HepG2 (cell line): ENCODE data around the gene PRAMEF5. TPM values are rescaled to one million over a fixed set of nuclear protein-coding genes. Genes with fewer than 3 reads are reported as not detected.

Source experiments
- polyA plus RNA-seq, 8 experiments: library from polyadenylated mRNA; depleted of rRNA in 3 of 8; stranded (reverse) in 7 of 8; unstranded in 1 of 8; fragments of >200 nt; fragmentation: Illumina TruSeq in 4 of 8; extraction: Trizol in 4 of 8; gene quantifications; 2 replicates each; pipeline versions ENCODE4 v1.2.1 to v1.2.3, GENCODE V29; 2011 to 2016; ENCODE audit warnings: low read depth in 4 of 8, missing spikeins in 1 of 8, mixed read lengths in 1 of 8; ENCODE audit not compliant: insufficient read depth in 1 of 8
- small RNA-seq, 3 experiments: library from RNA; depleted of rRNA; stranded (forward); fragments of <200 nt; gene quantifications; one replicate each; pipeline ENCODE3, GENCODE V24; 2012; ENCODE audit warnings: low read depth in 2 of 3, low replicate concordance in 1 of 3; ENCODE audit not compliant: insufficient read length in 3 of 3, insufficient read depth in 2 of 3
- total RNA-seq, 5 experiments: library from RNA; depleted of rRNA; stranded (reverse); fragments of >200 nt; fragmentation: Illumina TruSeq; extraction: Trizol; gene quantifications; 2 replicates each; pipeline ENCODE4 v1.2.3, GENCODE V29; 2016; ENCODE audit warnings: low read depth in 1 of 5

Gene PRAMEF5
- total and polyA plus RNA-seq, 2 of the 13 experiments (the other 11 are each of a cell fraction or from before 2014, with no cell fraction given): not detected

Small RNA genes within 50 kb of the gene (small RNA-seq; reads per million reads assigned to genes)
- 0 reads per million in 3 experiments for gene RNU6-771P

Other genes starting within 250 kb of the PRAMEF5 start
- not detected in 2 replicates for gene PRAMEF27, start 197.6 kb upstream of the PRAMEF5 start, total RNA-seq (2016; rRNA removed; fragmentation: Illumina TruSeq; extraction: Trizol)
- gene PRAMEF27, start 197.6 kb upstream of the PRAMEF5 start, polyA plus RNA-seq (2011; rRNA removed): not detected in 2 replicates
- gene HNRNPCL3, start 193.4 kb upstream of the PRAMEF5 start, total RNA-seq (2016; rRNA removed; fragmentation: Illumina TruSeq; extraction: Trizol): not detected in 2 replicates
- not detected in 2 replicates for gene HNRNPCL3, start 193.4 kb upstream of the PRAMEF5 start, polyA plus RNA-seq (2011; rRNA removed)
- not detected in 2 replicates for gene PRAMEF25, start 183.4 kb upstream of the PRAMEF5 start, total RNA-seq (2016; rRNA removed; fragmentation: Illumina TruSeq; extraction: Trizol)
- not detected in 2 replicates for gene PRAMEF25, start 183.4 kb upstream of the PRAMEF5 start, polyA plus RNA-seq (2011; rRNA removed)
- not detected in 2 replicates for gene HNRNPCL2, start 137.3 kb upstream of the PRAMEF5 start, total RNA-seq (2016; rRNA removed; fragmentation: Illumina TruSeq; extraction: Trizol)
- not detected in 2 replicates for gene HNRNPCL2, start 137.3 kb upstream of the PRAMEF5 start, polyA plus RNA-seq (2011; rRNA removed)
- not detected in 2 replicates for gene PRAMEF26, start 98.2 kb upstream of the PRAMEF5 start, total RNA-seq (2016; rRNA removed; fragmentation: Illumina TruSeq; extraction: Trizol)
- gene PRAMEF26, start 98.2 kb upstream of the PRAMEF5 start, polyA plus RNA-seq (2011; rRNA removed): not detected in 2 replicates
- gene HNRNPCL4, start 88.6 kb upstream of the PRAMEF5 start, total RNA-seq (2016; rRNA removed; fragmentation: Illumina TruSeq; extraction: Trizol): not detected in 2 replicates
- not detected in 2 replicates for gene HNRNPCL4, start 88.6 kb upstream of the PRAMEF5 start, polyA plus RNA-seq (2011; rRNA removed)
- gene PRAMEF9, start 82.3 kb upstream of the PRAMEF5 start, total RNA-seq (2016; rRNA removed; fragmentation: Illumina TruSeq; extraction: Trizol): not detected in 2 replicates
- not detected in 2 replicates for gene PRAMEF9, start 82.3 kb upstream of the PRAMEF5 start, polyA plus RNA-seq (2011; rRNA removed)
- not detected in 2 replicates for gene PRAMEF13, start 52.8 kb upstream of the PRAMEF5 start, total RNA-seq (2016; rRNA removed; fragmentation: Illumina TruSeq; extraction: Trizol)
- gene PRAMEF13, start 52.8 kb upstream of the PRAMEF5 start, polyA plus RNA-seq (2011; rRNA removed): not detected in 2 replicates
- gene PRAMEF18, start 28.0 kb upstream of the PRAMEF5 start, total RNA-seq (2016; rRNA removed; fragmentation: Illumina TruSeq; extraction: Trizol): not detected in 2 replicates
- not detected in 2 replicates for gene PRAMEF18, start 28.0 kb upstream of the PRAMEF5 start, polyA plus RNA-seq (2011; rRNA removed)
- not detected in 2 replicates for gene PRAMEF8, start 30.9 kb downstream of the PRAMEF5 start, total RNA-seq (2016; rRNA removed; fragmentation: Illumina TruSeq; extraction: Trizol)
- not detected in 2 replicates for gene PRAMEF8, start 30.9 kb downstream of the PRAMEF5 start, polyA plus RNA-seq (2011; rRNA removed)
- gene PRAMEF33, start 49.3 kb downstream of the PRAMEF5 start, total RNA-seq (2016; rRNA removed; fragmentation: Illumina TruSeq; extraction: Trizol): not detected in 2 replicates
- gene PRAMEF33, start 49.3 kb downstream of the PRAMEF5 start, polyA plus RNA-seq (2011; rRNA removed): not detected in 2 replicates
- not detected in 2 replicates for gene PRAMEF15, start 61.4 kb downstream of the PRAMEF5 start, total RNA-seq (2016; rRNA removed; fragmentation: Illumina TruSeq; extraction: Trizol)
- not detected in 2 replicates for gene PRAMEF15, start 61.4 kb downstream of the PRAMEF5 start, polyA plus RNA-seq (2011; rRNA removed)
- gene PRAMEF14, start 92.9 kb downstream of the PRAMEF5 start, total RNA-seq (2016; rRNA removed; fragmentation: Illumina TruSeq; extraction: Trizol): not detected in 2 replicates
- gene PRAMEF14, start 92.9 kb downstream of the PRAMEF5 start, polyA plus RNA-seq (2011; rRNA removed): not detected in 2 replicates
- not detected in 2 replicates for gene PRAMEF19, start 117.7 kb downstream of the PRAMEF5 start, total RNA-seq (2016; rRNA removed; fragmentation: Illumina TruSeq; extraction: Trizol)
- not detected in 2 replicates for gene PRAMEF19, start 117.7 kb downstream of the PRAMEF5 start, polyA plus RNA-seq (2011; rRNA removed)
- not detected in 2 replicates for gene PRAMEF17, start 135.4 kb downstream of the PRAMEF5 start, total RNA-seq (2016; rRNA removed; fragmentation: Illumina TruSeq; extraction: Trizol)
- not detected in 2 replicates for gene PRAMEF17, start 135.4 kb downstream of the PRAMEF5 start, polyA plus RNA-seq (2011; rRNA removed)
- not detected in 2 replicates for gene PRAMEF20, start 156.3 kb downstream of the PRAMEF5 start, total RNA-seq (2016; rRNA removed; fragmentation: Illumina TruSeq; extraction: Trizol)
- gene PRAMEF20, start 156.3 kb downstream of the PRAMEF5 start, polyA plus RNA-seq (2011; rRNA removed): not detected in 2 replicates